CD4-positive, CD25-positive, alpha-beta regulatory T cell (primary cell): ENCODE measurements around the gene RNF144B. TPM values are rescaled to one million over a fixed set of nuclear protein-coding genes. Genes with fewer than 3 reads are reported as not detected.
"Not testable (repeated sequence)": the region's sequence is repeated elsewhere in the genome, so short reads cannot be mapped to it uniquely, and the experiment has no call there.

ENCODE experiments used
- ATAC-seq, 2 donors: fragments of 150-1000 bp; cut with Tn5 transposase; one replicate each; pipeline ENCODE4 v1.10.0; 2021; ENCODE audit warnings: low read depth in 2 of 2, moderate number of reproducible peaks in 2 of 2, moderate library complexity in 1 of 2
- DNase-seq, 3 donors: peaks; one replicate each; pipeline versions ENCODE4 v3.0.0 to v3.0.0-alpha.2; 2012 to 2022; ENCODE audit warnings: mixed read lengths in 1 of 3
- H3K27ac ChIP-seq: one replicate; pipeline ENCODE4 v1.7.0; 2013; ENCODE audit warnings: mild to moderate bottlenecking, low read length; ENCODE audit not compliant: insufficient read depth, poor library complexity, severe bottlenecking
- H3K27me3 ChIP-seq: one replicate; pipeline ENCODE4 v1.7.0; 2013; ENCODE audit warnings: low read length; ENCODE audit not compliant: control insufficient read depth, insufficient read depth
- H3K36me3 ChIP-seq: one replicate; pipeline ENCODE4 v1.7.0; 2013; ENCODE audit warnings: mild to moderate bottlenecking, low read length, moderate library complexity; ENCODE audit not compliant: control insufficient read depth, insufficient read depth
- H3K4me1 ChIP-seq: 2 replicates; pipeline ENCODE4 v1.7.0; 2013; ENCODE audit warnings: mild to moderate bottlenecking, low read length; ENCODE audit not compliant: insufficient read depth, control insufficient read depth, poor library complexity, severe bottlenecking
- H3K4me3 ChIP-seq: one replicate; pipeline ENCODE4 v1.7.0; 2013; ENCODE audit warnings: low read depth, mild to moderate bottlenecking, low read length, moderate library complexity
- H3K9me3 ChIP-seq, 2 experiments: 1 replicate in 1 of 2; 2 replicates in 1 of 2; pipeline ENCODE4 v1.7.0; 2013; ENCODE audit warnings: low read length in 2 of 2, mild to moderate bottlenecking in 1 of 2, moderate library complexity in 1 of 2; ENCODE audit not compliant: control insufficient read depth in 2 of 2
- H3K27ac Mint-ChIP-seq, 3 donors: one replicate each; pipeline ENCODE4 v1.8.0; 2020 to 2022; ENCODE audit warnings: mild to moderate bottlenecking in 3 of 3, mixed read lengths in 3 of 3, moderate library complexity in 2 of 3
- H3K27me3 Mint-ChIP-seq: one replicate; pipeline ENCODE4 v1.8.0; 2022; ENCODE audit warnings: mild to moderate bottlenecking, mixed read lengths
- H3K36me3 Mint-ChIP-seq: one replicate; pipeline ENCODE4 v1.8.0; 2020; ENCODE audit warnings: mixed read lengths
- H3K4me1 Mint-ChIP-seq, 4 donors: one replicate each; pipeline ENCODE4 v1.8.0; 2020 to 2022; ENCODE audit warnings: mixed read lengths in 4 of 4, mild to moderate bottlenecking in 1 of 4
- H3K4me3 Mint-ChIP-seq, 4 donors: one replicate each; pipeline ENCODE4 v1.8.0; 2020 to 2022; ENCODE audit warnings: mild to moderate bottlenecking in 4 of 4, mixed read lengths in 4 of 4, moderate library complexity in 3 of 4
- H3K9me3 Mint-ChIP-seq, 7 donors: one replicate each; pipeline ENCODE4 v1.8.0; 2020 to 2022; ENCODE audit warnings: mixed read lengths in 7 of 7, mild to moderate bottlenecking in 3 of 7, moderate library complexity in 2 of 7
- polyA plus RNA-seq, 4 donors: library from polyadenylated mRNA; unstranded; fragments of 300-500 nt; fragmentation: Illumina TruSeq; gene quantifications; one replicate each; pipeline ENCODE4 v1.2.3, GENCODE V29; 2021
- total RNA-seq: library from RNA; stranded (reverse); gene quantifications from one replicate; pipeline ENCODE4 v1.2.3, GENCODE V29; 2022

RNF144B gene
- total and polyA plus RNA-seq, 5 donors from 2014 or later, result 0.21 to 1.7 (median 1.1) TPM

GRCh38 chr6:18447552-18447951 is 60.4 kb downstream of the RNF144B start:
- Histone ChIP-seq H3K4me1 (no peaks in the 10 kb centered on the region), H3K36me3 (no peaks in the 10 kb centered on the region), H3K4me3 (no peak overlapping the region), H3K27me3 (no peaks in the 10 kb centered on the region), H3K9me3 (no peaks in the 10 kb centered on the region), H3K27ac (no peak overlapping the region)
- Mint-ChIP-seq H3K27ac (no peak overlapping the region), H3K4me1 (peaks cover 0 to 4% (median 0%) of the 10 kb centered on the region in 4 donors), H3K27me3 (no peaks in the 10 kb centered on the region), H3K4me3 (no peak overlapping the region), H3K9me3 (peaks cover 0 to 3% (median 0%) of the 10 kb centered on the region in 7 donors), H3K36me3 (peaks cover 2% of the 10 kb centered on the region)
- ATAC-seq (no peak), DNase-seq (no peak)

GRCh38 chr6:18451756-18452155 is 64.6 kb downstream of the RNF144B start:
- DNase-seq (no peak), ATAC-seq (no peak)
- Histone ChIP-seq H3K4me1 (no peaks in the 10 kb centered on the region), H3K4me3 (no peak overlapping the region), H3K27me3 (no peaks in the 10 kb centered on the region), H3K27ac (no peak overlapping the region), H3K9me3 (no peaks in the 10 kb centered on the region), H3K36me3 (no peaks in the 10 kb centered on the region)
- Mint-ChIP-seq H3K36me3 (no peaks in the 10 kb centered on the region), H3K27ac (no peak overlapping the region), H3K9me3 (no peaks in the 10 kb centered on the region), H3K4me1 (peaks cover 0 to 2% (median 0%) of the 10 kb centered on the region in 4 donors), H3K4me3 (no peak overlapping the region), H3K27me3 (no peaks in the 10 kb centered on the region)

GRCh38 chr6:18454446-18454845 is 67.3 kb downstream of the RNF144B start:
- DNase-seq, result no peak
- Mint-ChIP-seq H3K27me3 (no peaks in the 10 kb centered on the region), H3K4me1 (peaks cover 0 to 3% (median 0%) of the 10 kb centered on the region in 4 donors), H3K4me3 (no peak overlapping the region), H3K36me3 (peaks cover 16% of the 10 kb centered on the region), H3K9me3 (peaks cover 0 to 2% (median 0%) of the 10 kb centered on the region in 7 donors), H3K27ac (no peak overlapping the region)
- no peak for ATAC-seq
- Histone ChIP-seq H3K27me3 (no peaks in the 10 kb centered on the region), H3K4me3 (no peak overlapping the region), H3K27ac (no peak overlapping the region), H3K36me3 (no peaks in the 10 kb centered on the region), H3K4me1 (no peaks in the 10 kb centered on the region), H3K9me3 (no peaks in the 10 kb centered on the region)

- H3K9me3 ChIP-seq, result no peaks in the 10 kb centered on the region
- no peak overlapping the region for H3K4me3 ChIP-seq
- peaks cover 0 to 4% (median 0%) of the 10 kb centered on the region in 7 donors for H3K9me3 Mint-ChIP-seq
- no peak for ATAC-seq
- no peak overlapping the region for H3K27ac ChIP-seq
- no peak overlapping the region for H3K4me3 Mint-ChIP-seq
- peaks cover 0 to 4% (median 2%) of the 10 kb centered on the region in 4 donors for H3K4me1 Mint-ChIP-seq
- DNase-seq, result no peak
- H3K27ac Mint-ChIP-seq, result no peak overlapping the region
- H3K27me3 Mint-ChIP-seq, result no peaks in the 10 kb centered on the region
- H3K36me3 ChIP-seq, result no peaks in the 10 kb centered on the region
- no peaks in the 10 kb centered on the region for H3K27me3 ChIP-seq
- no peaks in the 10 kb centered on the region for H3K4me1 ChIP-seq
- peaks cover 26% of the 10 kb centered on the region for H3K36me3 Mint-ChIP-seq
Observed at GRCh38 chr6:18457065-18457737, 70.1 kb downstream of the RNF144B start.

GRCh38 chr6:18458086-18458485 is 70.9 kb downstream of the RNF144B start:
- H3K4me1 Mint-ChIP-seq, H3K27me3 ChIP-seq, H3K4me3 ChIP-seq, DNase-seq, ATAC-seq, H3K36me3 ChIP-seq, H3K27ac Mint-ChIP-seq, H3K4me1 ChIP-seq, H3K27ac ChIP-seq, H3K9me3 ChIP-seq, H3K4me3 Mint-ChIP-seq, H3K9me3 Mint-ChIP-seq, H3K27me3 Mint-ChIP-seq: not testable (repeated sequence)
- peaks cover 35% of the 10 kb centered on the region for H3K36me3 Mint-ChIP-seq

GRCh38 chr6:18463429-18463828 is 76.3 kb downstream of the RNF144B start:
- Mint-ChIP-seq H3K36me3 (peaks cover 55% of the 10 kb centered on the region), H3K4me3 (no peak overlapping the region), H3K27me3 (no peaks in the 10 kb centered on the region), H3K4me1 (peaks cover 0 to 4% (median 0%) of the 10 kb centered on the region in 4 donors), H3K27ac (no peak overlapping the region), H3K9me3 (peaks cover 0 to 4% (median 0%) of the 10 kb centered on the region in 7 donors)
- no peak for DNase-seq
- no peaks in the 10 kb centered on the region for H3K27me3 ChIP-seq
- H3K4me3 ChIP-seq, result no peak overlapping the region
- no peak for ATAC-seq
- H3K27ac ChIP-seq, result no peak overlapping the region
- no peaks in the 10 kb centered on the region for H3K4me1 ChIP-seq
- peaks cover 3% of the 10 kb centered on the region for H3K36me3 ChIP-seq
- no peaks in the 10 kb centered on the region for H3K9me3 ChIP-seq

GRCh38 chr6:18464176-18464575 is 77.0 kb downstream of the RNF144B start:
- Histone ChIP-seq H3K4me3 (no peak overlapping the region), H3K27ac (no peak overlapping the region), H3K9me3 (no peaks in the 10 kb centered on the region), H3K36me3 (peaks cover 3% of the 10 kb centered on the region), H3K27me3 (no peaks in the 10 kb centered on the region), H3K4me1 (no peaks in the 10 kb centered on the region)
- no peak overlapping the region for H3K27ac Mint-ChIP-seq
- H3K9me3 Mint-ChIP-seq, result peaks cover 0 to 4% (median 0%) of the 10 kb centered on the region in 7 donors
- DNase-seq (no peak), ATAC-seq (no peak)
- H3K4me3 Mint-ChIP-seq, result no peak overlapping the region
- no peaks in the 10 kb centered on the region for H3K27me3 Mint-ChIP-seq
- H3K4me1 Mint-ChIP-seq, result peaks cover 0 to 4% (median 0%) of the 10 kb centered on the region in 4 donors
- peaks cover 49% of the 10 kb centered on the region for H3K36me3 Mint-ChIP-seq
